NCI-H1105 treated with DMSO at 0.1 percent for 48 hours (cell line): Measurements from ENCODE around the gene DHRS7B.
"Not testable (repeated sequence)": the region's sequence is repeated elsewhere in the genome, so short reads cannot be mapped to it uniquely, and the experiment has no call there.

Source experiments
- DNase-seq: peaks from one replicate; lab custom pipeline; 2025; lab: John Stamatoyannopoulos, UW

DHRS7B gene

GRCh38 chr17:21177854-21178600 lies 51.3 kb downstream of the DHRS7B start:
- no peak for DNase-seq

DNA sequence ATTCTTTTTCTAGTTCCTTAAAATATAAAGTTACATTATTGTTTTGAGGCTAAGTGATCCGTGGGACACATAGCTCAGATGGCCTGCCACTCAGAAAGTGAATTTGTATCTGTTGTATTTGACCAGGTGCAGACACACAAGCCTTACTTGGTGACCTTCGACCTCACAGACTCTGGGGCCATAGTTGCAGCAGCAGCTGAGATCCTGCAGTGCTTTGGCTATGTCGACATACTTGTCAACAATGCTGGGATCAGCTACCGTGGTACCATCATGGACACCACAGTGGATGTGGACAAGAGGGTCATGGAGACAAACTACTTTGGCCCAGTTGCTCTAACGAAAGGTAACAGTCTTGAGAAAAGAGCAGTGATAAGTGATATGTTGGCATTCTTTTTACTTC lies 56.7 kb downstream of the DHRS7B start:
- DNase-seq, result no peak

DNA sequence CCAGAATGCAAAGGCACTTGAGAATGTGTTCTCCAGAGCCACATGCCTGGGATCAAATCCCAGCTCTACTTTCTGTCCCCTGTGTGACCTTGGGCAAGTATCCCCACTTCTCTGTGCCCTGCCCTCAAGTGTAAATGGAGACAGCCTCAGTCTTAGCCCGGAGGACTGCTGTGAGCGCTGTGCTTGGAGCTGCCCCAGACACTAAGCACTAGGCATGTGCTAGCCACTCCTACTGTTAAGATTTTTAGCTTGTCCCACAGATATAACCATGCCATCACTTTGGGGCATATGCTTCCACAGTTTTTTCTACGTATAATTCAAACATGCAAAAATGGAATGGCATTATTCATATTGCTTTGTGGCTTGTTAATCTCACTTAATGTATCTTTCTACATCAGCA lies 57.8 kb downstream of the DHRS7B start:
- DNase-seq, result no peak

DNA sequence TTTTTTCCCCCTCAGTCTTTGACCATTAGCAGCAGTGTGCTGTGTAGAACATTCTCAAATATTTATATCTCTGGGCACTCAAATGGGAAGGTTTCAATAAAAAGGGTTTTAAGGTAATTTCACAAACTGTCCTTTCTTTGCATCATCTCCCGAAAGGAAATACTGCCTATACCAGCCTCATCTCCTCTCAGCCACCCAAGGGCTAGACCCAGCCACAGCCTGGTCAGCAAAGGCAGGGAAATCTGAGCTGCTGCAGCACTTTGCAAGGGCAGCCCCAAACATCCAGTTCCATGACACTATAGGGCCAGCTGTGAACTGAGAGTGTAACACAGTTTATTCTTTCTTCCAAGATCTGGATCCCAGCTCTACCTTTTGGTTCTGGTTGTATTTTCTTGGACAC lies 58.3 kb downstream of the DHRS7B start:
- DNase-seq, result no peak

- no peak for DNase-seq
Measured at GRCh38 chr17:21186399-21187187, 59.8 kb downstream of the DHRS7B start.

DNA sequence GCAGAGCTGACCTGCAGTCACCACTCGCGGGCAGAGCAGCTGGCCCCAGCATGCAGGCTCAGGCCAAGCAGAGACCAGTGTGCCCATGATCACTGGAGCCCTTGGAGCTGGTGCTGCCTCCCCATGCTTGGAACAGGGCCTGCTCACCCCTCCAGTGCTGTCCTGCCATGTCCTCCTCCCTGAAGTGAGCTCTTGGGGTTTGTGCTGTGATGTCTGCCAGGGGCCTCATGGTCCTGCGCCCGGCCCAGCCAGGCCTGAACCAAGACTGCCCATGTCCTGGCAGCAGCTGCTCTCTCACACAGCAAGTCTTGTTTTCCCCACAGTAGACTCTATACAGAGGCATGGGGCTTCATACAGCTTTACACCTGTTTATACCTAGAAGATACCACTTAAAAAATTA lies 62.6 kb downstream of the DHRS7B start:
- DNase-seq, result no peak

GRCh38 chr17:21190078-21190477 lies 63.3 kb downstream of the DHRS7B start:
- DNase-seq, result no peak

- no peak for DNase-seq
Measured at GRCh38 chr17:21191698-21192097, 64.9 kb downstream of the DHRS7B start.

- not testable (repeated sequence) for DNase-seq
Measured at GRCh38 chr17:21192414-21192813, 65.7 kb downstream of the DHRS7B start.

- peak; percentile 23 for DNase-seq
Measured at GRCh38 chr17:21193031-21193430, 66.3 kb downstream of the DHRS7B start.

GRCh38 chr17:21194226-21194625 lies 67.5 kb downstream of the DHRS7B start:
- peak; percentile 64 for DNase-seq

DNA sequence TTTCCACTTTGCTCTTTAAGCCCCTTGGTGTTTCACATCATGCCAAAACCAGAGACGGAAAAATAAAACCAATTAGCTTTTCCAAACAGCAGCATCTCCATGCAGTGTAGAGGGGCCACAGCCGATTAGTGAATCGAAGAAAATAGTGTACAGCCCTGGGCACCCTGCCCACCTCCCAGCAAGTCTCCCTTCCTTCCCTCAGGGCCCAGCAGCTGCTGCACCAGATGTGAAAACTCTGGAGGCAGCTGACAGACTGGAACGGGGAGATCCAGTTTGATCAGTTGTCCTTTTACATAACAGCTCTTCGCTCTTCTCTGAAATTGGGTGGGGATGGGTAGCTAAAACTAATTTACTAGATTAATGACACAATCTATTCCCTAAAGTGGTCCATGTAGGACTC lies 67.9 kb downstream of the DHRS7B start:
- DNase-seq, result peak; percentile 78

GRCh38 chr17:21196126-21196525 lies 69.4 kb downstream of the DHRS7B start:
- DNase-seq, result no peak

DNA sequence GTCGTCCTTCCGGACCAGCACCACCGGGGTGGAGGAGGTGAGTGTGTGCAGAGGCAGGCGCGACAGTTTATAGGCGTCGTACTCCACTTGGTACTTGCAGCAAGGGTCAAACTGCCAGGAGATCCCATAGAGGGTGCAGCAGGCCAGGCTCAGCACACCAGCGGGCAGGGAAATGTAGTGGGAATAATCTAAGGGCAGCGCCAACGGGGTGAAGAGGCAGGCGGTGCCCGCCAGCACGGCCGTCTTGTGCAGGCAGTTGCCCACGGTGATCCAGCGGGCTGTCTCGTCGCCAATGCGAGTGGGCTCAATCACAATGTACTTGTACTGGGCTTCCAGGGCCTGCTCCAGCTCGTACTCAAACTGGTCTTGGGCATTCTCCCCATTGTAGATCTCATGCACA lies 71.6 kb downstream of the DHRS7B start:
- no peak for DNase-seq

- no peak for DNase-seq
Measured at GRCh38 chr17:21199311-21199710, 72.5 kb downstream of the DHRS7B start.

DNA sequence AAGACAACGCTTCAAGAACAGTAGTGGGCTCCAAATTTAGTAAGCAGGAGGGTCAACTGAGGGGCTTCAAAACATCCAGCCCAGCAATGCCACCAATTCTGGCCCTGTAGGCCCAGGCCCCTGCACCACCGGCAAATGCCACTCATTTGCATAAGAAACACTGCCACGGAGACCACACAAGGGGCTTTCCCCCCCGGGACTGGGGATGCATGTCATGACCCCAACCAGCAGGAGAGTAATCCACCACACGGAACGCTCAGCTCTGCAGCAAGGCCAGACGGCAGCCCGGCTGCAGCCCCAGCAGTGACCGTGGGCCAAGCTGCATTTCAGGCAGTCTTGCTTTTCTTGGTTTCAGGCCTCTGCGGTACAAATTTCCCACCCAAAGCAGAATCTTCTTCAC lies 73.1 kb downstream of the DHRS7B start:
- no peak for DNase-seq

- DNase-seq, result no peak
Measured at GRCh38 chr17:21200590-21201297, 74.0 kb downstream of the DHRS7B start.

DNA sequence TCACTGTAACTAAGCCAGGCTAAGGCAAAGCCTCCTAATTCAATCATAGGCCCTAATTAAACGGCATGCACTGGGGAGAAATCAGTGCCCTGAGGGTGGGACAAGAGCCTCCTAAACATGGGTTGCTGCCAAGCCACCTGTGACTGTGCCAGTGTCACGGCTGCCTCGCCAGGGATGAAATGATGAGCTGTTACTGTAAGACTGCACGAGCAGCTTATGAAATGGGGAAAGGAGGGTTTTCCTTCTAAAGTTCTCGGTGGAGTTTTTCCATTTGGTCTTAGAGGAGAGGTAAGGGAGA lies 74.5 kb downstream of the DHRS7B start:
- peak; percentile 7 for DNase-seq

DNA sequence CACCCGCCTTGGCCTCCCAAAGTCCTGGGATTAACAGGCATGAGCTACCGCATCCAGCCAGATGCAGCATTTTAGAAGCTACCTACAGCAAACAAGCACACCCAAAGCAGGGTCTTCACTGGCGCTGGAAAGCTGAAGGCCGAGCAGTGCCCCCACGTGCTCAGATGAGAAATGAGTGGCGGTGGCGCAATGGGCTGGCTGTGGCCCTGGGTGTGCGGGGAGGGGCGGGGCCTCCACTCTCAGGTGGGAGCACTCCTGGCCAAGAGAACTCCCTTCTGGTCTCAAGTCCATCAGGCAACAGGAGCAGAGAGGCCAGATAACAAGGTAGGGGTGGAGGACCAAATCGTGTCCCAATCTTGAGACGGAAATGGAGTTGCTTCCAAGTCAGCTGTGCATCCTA lies 75.1 kb downstream of the DHRS7B start:
- DNase-seq, result no peak

- no peak for DNase-seq
Measured at GRCh38 chr17:21202512-21202911, 75.7 kb downstream of the DHRS7B start.

- no peak for DNase-seq
Measured at GRCh38 chr17:21204935-21205334, 78.2 kb downstream of the DHRS7B start.

GRCh38 chr17:21208352-21208751 lies 81.6 kb downstream of the DHRS7B start:
- no peak for DNase-seq

DNA sequence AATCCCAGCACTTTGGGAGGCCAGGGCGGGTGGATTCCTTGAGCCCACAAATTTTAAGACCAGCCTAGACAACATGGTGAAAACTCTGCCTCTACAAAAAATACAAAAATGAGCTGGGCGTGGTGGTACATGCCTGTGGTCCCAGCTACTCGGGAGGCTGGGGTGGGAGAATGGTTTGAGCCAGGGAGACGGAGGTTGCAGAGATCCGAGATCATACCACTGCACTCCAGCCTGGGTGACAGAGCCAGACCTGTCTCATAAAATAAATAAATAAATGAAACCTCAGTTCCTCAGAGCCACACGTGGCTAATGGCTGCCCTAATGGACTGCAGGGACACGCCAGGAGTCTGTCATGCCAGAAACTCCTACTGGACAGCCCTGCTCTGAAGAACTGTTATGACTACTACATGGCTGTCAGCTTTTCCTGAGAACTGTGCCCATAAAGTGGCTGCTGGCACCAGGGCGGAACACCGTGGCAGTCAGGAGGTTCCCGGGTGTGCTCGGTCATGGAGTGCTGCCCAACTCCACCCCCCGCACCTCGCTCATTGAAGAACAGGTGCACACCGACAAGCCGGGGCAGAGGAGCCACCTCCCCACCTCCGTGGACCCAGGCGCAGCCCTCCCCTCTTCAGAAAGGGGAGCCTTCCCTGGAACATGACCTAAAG lies 82.9 kb downstream of the DHRS7B start:
- DNase-seq, result peak; percentile 74
